PC-9 (cell line): ENCODE results near the gene IL5RA.

Experiments
- EZH2 ChIP-seq: fragments of 200-600 bp; sonication (generic); IDR thresholded peaks from 2 replicates; pipeline ENCODE4 v1.8.0; 2017; ENCODE audit warnings: antibody characterized with exemption, low read depth
- TF ChIP-seq, protein P1 (sequence below): fragments of 200-600 bp; sonication (generic); conservative IDR thresholded peaks from 2 replicates; pipeline ENCODE4 v1.6.1; 2017; ENCODE audit warnings: mixed run types, antibody characterized with exemption, mild to moderate bottlenecking, moderate library complexity

- TF ChIP-seq, protein P1, sequence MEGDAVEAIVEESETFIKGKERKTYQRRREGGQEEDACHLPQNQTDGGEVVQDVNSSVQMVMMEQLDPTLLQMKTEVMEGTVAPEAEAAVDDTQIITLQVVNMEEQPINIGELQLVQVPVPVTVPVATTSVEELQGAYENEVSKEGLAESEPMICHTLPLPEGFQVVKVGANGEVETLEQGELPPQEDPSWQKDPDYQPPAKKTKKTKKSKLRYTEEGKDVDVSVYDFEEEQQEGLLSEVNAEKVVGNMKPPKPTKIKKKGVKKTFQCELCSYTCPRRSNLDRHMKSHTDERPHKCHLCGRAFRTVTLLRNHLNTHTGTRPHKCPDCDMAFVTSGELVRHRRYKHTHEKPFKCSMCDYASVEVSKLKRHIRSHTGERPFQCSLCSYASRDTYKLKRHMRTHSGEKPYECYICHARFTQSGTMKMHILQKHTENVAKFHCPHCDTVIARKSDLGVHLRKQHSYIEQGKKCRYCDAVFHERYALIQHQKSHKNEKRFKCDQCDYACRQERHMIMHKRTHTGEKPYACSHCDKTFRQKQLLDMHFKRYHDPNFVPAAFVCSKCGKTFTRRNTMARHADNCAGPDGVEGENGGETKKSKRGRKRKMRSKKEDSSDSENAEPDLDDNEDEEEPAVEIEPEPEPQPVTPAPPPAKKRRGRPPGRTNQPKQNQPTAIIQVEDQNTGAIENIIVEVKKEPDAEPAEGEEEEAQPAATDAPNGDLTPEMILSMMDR: no peak
- no peak for TF ChIP-seq EZH2
Measured at GRCh38 chr3:3053974-3054373, 56.2 kb downstream of the IL5RA start.
